RPMI7951 (cell line): ENCODE data around the gene ACBD6. TPM values are rescaled to one million over a fixed set of nuclear protein-coding genes. Genes with fewer than 3 reads are reported as not detected.
A peak's percentile ranks its signal among the peaks of the same experiment; 100 is the strongest.
"Not testable (repeated sequence)": the region's sequence is repeated elsewhere in the genome, so short reads cannot be mapped to it uniquely, and the experiment has no call there.

Source experiments
- DNase-seq: peaks from one replicate; pipeline ENCODE4 v3.0.0-alpha.2; 2012; ENCODE audit warnings: low read depth
- total RNA-seq: library from RNA; depleted of rRNA; stranded (reverse); fragments of >200 nt; shearing (Covaris generic); gene quantifications from 2 replicates; pipeline ENCODE4 v1.2.3, GENCODE V29; 2014

ACBD6 gene
- total RNA-seq, 1 experiment from 2014 or later, result 48.1 TPM

- peak; percentile 34 for DNase-seq
These were observed 86.3 kb downstream of the ACBD6 start for GRCh38 chr1:180415985-180416633.

GRCh38 chr1:180415236-180415848 is 87.0 kb downstream of the ACBD6 start:
- no peak for DNase-seq

- no peak for DNase-seq
These were observed 89.8 kb downstream of the ACBD6 start for GRCh38 chr1:180412583-180412982.

- DNase-seq, result not testable (repeated sequence)
These were observed 94.2 kb downstream of the ACBD6 start for GRCh38 chr1:180408128-180408527.

GRCh38 chr1:180407051-180407450 is 95.3 kb downstream of the ACBD6 start:
- DNase-seq, result no peak

- DNase-seq, result no peak
These were observed 99.8 kb downstream of the ACBD6 start for GRCh38 chr1:180402551-180402950.

- DNase-seq, result no peak
These were observed 100.4 kb downstream of the ACBD6 start for GRCh38 chr1:180402001-180402400.

- DNase-seq, result no peak
These were observed 105.2 kb downstream of the ACBD6 start for GRCh38 chr1:180397175-180397574.

GRCh38 chr1:180392427-180393145 is 109.8 kb downstream of the ACBD6 start:
- DNase-seq, result no peak

GRCh38 chr1:180392020-180392419 is 110.4 kb downstream of the ACBD6 start:
- DNase-seq, result no peak

- DNase-seq, result no peak
These were observed 115.0 kb downstream of the ACBD6 start for GRCh38 chr1:180387413-180387812.

GRCh38 chr1:180386745-180387367 is 115.5 kb downstream of the ACBD6 start:
- DNase-seq, result peak; percentile 2

- no peak for DNase-seq
These were observed 117.2 kb downstream of the ACBD6 start for GRCh38 chr1:180385144-180385543.

- no peak for DNase-seq
These were observed 117.9 kb downstream of the ACBD6 start for GRCh38 chr1:180384286-180385005.

- peak; percentile 51 for DNase-seq
These were observed 119.9 kb downstream of the ACBD6 start for GRCh38 chr1:180382326-180383115.

- DNase-seq, result no peak
These were observed 121.2 kb downstream of the ACBD6 start for GRCh38 chr1:180381184-180381580.

GRCh38 chr1:180380259-180381183 is 121.9 kb downstream of the ACBD6 start:
- DNase-seq, result no peak

- no peak for DNase-seq
These were observed 125.6 kb downstream of the ACBD6 start for GRCh38 chr1:180376800-180377199.

- DNase-seq, result no peak
These were observed 126.1 kb downstream of the ACBD6 start for GRCh38 chr1:180376253-180376652.

GRCh38 chr1:180372728-180373127 is 129.6 kb downstream of the ACBD6 start:
- no peak for DNase-seq
